ENCODE data around the gene OTOF.

GRCh38 chr2:26438526-26438925 is 39.4 kb downstream of the OTOF start:
- no peak for TF ChIP-seq POLR2A (IDR thresholded peaks at IDR 0.05; ENCODE audit: low read length)
- TF ChIP-seq GATA1 (IDR thresholded peaks at IDR 0.05; ENCODE audit: low read depth, low read length): no peak
